ENCODE data around the gene RALBP1.
"Not testable (repeated sequence)": the region's sequence is repeated elsewhere in the genome, so short reads cannot be mapped to it uniquely, and the experiment has no call there.

Gene RALBP1

DNA sequence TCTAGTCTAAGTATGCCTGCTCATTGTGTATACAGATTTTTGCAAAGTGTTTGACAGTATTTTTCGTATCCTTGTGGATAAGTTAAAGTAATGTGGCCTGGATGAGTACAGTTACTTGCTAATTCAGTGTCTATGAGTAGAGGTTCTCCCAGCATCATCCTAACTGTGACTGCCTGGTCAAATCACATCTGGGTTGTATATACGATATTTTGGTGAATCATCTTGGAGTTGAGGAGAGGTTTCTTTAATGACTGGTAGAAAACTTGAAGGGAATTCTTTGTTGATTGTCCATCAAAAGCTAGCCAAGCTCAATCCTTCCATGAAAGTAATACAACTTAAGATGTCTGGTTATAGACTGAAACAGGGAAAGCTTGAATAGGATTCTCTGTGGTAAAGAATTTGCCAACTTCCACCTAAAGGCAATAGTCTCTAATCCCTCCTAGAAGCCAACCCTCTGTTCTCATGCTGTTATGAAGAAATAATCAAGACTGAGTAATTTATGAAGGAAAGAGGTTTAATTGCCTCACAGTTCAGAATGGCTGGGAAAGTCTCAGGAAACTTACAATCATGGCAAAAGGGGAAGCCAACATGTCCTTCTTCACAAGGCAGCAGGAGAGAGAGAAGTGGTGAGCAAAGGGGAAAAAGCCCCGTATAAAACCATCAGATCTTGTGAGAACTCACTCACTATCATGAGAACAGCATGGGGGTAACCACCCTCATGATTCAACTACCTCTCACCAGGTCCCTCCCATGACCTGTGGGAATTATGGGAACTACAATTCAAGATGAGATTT is 19.4 kb upstream of the RALBP1 start:
- DNase-seq, result no peak

DNA sequence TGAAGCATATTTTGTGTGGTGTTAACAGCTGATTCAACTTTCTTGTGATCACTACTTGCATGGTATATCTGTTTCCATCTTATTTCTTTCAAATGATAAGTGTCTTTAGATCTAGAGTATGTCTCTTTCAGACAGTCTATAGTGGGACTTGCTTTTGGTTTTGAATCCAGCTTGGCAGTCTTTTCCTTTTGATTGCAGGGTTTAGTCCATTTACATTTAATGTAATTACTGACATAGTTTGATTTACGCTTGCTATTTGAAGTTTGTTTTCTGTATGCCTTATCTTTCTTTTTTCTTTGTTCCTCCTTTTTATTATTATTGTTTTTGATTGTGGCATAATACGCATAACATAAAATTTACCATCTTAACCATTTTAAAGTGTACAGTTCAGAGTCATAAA is 9.2 kb upstream of the RALBP1 start:
- DNase-seq, result no peak

DNA sequence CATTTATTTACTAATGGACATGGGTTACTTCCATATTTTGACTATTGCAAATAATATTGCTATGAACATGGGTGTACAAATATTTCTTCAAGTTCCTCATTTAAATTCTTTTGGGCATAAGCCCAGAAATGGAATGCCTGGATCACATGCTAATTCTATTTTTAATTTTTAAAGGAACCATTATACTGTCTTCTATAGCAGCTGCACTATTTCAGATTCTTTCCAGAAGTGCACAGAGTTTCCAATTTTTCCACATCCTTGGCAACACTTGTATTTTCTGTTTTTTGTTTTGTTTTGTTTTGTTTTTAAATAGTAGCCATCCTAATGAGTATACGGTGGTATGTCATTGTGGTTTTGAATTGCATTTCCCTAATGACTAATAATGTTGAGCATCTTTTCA is 8.5 kb upstream of the RALBP1 start:
- DNase-seq, result no peak

DNA sequence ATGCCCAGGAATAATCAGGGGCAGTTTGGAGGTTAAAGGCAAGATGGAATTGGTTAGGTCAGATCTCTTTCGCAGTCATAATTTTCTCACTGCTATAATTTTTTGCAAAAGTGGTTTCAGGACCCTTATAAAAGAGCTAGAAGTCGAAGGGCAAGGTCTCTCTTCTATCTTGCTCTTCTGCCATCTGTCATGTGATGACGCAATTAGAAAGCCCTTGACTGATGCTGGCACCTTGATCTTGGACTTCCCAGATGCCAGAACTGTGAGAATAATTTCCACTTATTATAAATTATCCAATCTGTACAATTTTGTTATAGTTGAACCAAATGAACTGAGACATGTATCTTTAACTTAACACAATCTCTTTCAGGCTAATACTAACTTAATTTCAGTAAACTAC is 6.3 kb upstream of the RALBP1 start:
- no peak for DNase-seq

DNA sequence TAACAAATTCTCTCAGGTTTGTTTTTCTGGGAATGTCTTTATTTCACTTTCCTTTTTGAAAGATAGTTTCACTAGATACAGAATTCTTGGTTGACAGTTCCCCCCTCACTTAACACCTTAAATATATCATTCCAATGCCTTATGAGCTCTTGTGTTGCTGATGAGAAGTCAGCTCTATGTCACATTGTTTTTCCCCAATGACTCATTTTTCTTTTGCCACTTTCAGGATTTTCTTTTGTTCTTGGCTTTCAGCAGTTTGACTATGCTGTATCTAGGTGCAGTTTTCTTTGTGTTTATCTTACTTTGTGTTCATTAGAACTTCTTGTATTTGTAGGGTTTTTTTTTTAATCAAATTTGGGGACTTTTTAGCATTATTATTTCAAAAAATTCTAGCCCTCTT is 5.6 kb upstream of the RALBP1 start:
- no peak for DNase-seq

DNA sequence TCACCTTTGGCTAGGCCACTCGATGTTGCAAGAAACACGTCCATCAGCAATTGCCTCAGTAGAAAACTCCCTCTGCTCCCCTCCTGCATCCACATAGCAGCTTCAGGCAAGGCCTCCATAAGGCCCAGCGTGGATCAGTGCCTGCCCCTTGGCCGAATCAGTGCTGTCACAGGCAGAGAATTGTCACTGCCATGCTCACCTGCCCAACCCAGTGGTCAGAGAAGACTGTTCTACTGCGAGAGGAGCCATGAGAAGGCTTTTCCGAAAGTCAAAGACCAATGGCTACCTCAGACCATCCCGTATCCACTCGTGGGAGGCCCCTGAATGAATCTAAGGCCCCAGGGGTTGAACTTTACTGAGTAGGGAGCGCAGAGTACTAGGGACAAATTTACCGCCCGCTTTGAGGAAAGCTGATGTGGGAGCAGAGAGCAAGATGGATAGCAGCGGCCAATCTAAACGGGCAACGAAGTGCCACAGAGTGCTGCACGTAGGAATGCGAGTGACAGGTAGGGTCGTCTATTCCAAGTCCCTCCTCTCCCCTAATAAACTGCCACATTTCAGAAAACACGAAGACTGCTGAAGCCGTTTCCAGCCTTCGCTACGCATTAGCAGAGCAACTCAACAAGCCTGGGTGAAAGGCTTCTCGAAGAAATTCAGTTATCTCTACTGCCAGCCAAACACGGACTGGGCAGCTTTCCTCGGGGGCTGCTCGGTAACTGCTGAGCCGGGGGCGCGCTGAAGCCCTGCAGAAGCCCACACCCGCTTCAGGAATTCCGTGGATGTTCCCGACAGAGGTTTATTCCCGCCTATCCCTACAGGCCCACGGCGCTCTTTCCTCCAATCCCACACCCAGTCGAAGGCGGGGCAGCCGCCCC is 968 bp upstream of the RALBP1 start:
- DNase-seq, result no peak

DNA sequence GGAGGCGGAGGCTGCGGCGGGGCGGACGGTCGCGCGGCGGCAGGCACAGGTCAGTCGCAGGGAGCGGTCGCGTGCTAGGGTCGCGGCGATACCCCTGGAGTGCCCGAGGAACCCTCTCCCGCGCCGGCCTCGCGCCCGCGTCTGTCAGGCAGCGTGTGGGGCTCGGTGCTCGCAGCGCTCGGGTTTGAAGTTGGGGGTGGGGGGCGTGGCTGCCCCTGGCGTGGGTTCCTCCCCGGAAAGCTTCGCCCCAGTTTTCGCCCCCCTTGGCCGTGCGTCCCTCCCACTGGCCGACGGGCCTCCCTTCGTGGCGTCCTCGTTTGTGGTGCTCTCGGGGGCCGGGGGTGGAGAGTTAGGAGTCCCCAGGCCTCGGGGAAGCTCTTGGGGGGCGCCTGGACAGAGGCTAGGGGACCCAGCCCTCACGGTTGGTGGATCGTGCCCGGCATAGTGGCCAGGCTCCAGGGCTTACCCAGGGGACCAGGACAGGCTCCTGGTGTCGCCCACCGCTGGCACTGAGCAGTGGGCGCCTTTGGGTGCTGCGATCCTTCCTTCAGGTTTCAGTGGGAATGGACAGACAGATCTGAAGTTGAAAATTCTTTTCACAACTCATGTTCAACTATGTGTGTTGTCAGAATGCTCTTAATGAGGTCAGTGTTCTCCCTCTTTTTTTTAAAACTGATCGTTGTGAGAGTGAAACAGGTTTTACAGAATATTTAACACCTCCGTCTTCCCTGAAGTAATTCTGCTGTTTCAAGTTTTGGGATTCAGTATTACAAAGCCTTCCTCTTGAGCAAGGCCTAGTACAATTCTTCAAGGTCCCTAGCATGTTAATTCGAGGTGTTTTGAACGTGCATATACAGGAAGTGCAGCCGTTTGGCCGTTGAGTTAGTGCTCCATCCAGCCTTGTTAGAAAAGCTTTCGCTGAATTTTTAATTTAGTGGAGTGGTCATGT is 604 bp downstream of the RALBP1 start:
- no peak for DNase-seq

DNA sequence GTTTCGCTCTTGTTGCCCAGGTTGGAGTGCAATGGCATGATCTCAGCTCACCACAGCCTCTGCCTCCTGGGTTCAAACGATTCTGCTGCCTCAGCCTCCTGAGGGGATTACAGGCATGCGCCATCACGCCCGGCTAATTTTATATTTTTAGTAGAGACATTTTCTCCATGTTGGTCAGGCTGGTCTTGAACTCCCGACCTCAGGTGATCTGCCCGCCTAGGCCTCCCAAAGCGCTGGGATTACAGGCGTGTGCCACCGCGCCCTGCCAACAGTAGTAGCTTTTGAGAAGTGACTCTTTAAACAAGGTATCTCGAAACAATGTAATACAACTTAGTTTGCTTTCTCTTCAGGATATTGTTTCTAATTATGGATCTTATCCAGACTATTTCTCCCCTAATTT is 1.6 kb downstream of the RALBP1 start:
- not testable (repeated sequence) for DNase-seq

DNA sequence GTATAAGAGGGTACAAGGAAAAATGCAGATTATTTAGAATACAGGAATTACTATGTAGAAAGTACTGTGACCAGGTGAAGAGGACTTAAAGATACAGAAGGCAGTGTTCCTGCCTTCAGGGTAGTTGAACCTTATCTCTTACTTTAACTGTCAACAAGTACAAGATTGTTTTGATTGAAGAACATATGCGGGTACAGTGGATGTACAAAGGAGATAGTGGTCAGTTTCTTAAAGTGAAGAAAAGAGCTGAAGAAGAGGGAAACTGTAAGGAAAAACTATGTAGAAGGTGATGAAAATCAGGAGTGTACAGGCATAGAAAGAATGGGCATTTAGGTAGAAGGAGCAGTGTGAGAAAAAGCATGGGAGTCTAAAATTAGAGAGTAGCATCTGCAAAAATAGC is 2.2 kb downstream of the RALBP1 start:
- DNase-seq, result no peak

DNA sequence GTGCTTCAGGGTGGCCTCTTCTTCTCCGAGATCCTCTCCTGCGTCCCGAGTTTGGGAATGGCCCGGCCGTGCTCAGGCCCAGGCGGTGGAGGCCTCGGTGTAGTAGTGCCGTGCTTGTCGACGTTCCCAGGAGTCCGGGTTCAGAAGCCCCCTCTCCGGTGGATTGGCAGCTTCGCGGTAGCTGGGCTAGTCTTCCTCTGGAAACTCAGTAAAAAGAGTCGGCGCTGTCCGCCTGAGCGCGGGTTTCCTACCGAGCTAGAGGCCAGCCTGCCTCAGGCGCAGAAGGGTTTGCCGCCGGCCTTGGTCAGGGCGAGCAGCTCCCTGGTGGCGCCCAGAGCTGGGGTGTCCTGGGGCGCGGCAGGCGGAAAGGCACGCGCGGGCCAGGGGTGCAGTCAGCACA is 3.2 kb downstream of the RALBP1 start:
- no peak for DNase-seq

DNA sequence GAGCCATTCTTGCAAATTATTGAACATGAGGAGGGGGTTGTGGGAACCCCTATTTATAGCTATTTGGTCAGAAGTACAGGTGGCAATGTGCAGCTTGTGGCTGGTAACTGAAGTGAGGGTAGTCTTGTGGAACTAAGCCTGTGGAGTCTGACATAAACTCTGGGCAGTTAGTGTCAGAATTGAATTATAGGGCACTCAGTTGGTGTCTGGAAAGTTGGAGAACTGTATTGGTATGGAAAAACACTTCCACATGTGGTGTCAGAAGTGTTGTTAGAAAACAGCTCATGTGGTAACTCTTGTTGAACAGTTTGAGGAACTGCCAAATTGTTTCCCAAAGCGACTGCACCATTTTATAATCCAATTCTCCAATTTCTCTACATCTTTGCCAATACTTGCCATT is 7.5 kb downstream of the RALBP1 start:
- no peak for DNase-seq

DNA sequence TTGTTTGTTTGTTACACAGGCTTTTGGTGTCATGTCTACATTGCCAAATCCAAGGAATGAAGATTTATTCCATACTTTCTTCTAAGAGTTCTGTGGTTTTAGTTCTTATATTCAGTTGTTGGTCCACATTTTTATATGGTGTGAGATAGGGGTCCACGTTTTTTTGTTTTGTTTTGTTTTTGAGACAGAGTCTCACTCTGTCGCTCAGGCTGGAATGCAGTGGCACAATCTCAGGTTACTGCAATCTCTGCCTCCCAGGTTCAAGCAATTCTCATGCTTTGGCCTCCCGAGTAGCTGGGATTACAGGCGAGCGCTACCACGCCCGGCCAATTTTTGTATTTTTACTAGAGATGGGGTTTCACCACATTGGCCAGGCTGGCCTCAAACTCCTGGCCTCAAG is 8.2 kb downstream of the RALBP1 start:
- DNase-seq, result no peak

DNA sequence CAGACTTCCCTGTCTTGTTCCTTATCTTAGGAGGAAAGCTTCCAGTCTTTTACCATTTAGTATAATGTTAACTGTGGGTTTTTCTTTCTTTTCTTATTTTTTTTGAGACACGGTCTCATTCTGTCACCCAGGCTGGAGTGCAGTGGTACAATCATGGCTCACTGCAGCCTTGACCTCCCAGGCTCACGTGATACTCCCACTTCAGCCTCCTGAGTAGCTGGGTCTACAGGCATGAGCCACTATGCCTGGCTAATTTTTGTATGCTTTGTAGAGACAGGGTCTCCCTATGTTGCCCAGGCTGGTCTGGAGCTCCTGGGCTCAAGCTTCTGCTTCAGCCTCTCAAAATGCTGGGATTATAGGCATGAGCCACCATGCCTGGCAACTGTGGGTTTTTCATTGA is 9.5 kb downstream of the RALBP1 start:
- not testable (repeated sequence) for DNase-seq

DNA sequence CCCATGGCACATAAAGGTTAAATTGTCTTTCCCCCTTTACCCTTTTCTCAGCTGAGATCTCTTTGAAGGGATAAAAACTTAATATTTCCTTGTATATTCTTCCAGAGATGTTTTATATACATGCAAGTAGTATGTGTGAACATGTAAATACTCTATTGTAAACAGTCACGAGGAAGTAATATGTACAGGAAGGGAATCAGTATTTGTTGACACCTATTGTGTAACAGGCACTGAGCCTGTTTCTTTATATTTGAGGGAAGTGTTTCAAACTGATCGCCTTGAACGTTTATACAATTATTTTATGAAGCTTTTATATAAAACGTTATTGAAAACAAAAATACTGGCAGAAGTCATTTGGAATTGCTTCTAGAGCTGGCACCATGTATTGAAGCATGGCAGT is 13.2 kb downstream of the RALBP1 start:
- no peak for DNase-seq

DNA sequence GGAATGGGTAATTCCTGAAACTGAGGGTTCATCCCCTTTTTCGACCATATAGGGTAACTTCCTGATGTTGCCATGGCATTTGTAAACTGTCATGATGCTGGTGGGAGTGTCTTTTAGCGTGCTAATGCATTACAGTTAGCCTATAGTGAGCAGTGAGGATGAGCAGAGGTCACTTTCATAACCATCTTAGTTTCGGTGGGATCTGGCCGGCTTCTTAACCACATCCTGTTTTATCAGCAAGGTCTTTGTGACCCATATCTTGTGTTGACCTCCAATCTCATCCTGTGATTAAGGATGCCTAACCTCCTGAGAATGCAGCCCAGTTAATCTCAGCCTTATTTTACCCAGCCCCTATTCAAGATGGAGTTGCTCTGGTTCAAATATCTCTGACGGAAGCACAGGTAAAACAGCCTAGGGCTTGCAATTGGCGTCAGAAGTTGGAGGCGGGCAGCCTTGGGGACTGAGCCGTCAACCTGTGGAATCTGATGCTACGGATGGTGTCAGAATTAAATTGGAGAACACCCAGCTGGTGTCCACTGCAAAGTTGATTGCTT is 19.5 kb downstream of the RALBP1 start:
- DNase-seq, result no peak

DNA sequence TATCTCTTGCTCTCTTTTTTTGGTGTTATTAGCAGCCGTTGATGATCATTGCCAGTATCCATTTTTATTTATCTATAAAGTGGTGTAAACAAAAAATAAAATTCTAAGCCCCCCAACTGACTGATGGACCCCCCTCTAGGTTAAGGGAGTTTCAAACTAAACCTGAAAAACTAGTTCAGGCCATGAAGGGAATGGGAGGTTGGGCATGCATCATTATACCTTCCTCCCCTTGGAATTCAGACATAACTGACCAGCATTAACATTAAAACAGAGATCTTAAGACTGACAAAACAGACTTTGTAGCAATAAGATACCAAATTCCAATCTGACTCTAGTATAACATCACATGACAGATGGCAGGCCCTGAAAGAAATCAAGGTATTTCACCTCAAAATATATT is 20.2 kb downstream of the RALBP1 start:
- DNase-seq, result no peak

DNA sequence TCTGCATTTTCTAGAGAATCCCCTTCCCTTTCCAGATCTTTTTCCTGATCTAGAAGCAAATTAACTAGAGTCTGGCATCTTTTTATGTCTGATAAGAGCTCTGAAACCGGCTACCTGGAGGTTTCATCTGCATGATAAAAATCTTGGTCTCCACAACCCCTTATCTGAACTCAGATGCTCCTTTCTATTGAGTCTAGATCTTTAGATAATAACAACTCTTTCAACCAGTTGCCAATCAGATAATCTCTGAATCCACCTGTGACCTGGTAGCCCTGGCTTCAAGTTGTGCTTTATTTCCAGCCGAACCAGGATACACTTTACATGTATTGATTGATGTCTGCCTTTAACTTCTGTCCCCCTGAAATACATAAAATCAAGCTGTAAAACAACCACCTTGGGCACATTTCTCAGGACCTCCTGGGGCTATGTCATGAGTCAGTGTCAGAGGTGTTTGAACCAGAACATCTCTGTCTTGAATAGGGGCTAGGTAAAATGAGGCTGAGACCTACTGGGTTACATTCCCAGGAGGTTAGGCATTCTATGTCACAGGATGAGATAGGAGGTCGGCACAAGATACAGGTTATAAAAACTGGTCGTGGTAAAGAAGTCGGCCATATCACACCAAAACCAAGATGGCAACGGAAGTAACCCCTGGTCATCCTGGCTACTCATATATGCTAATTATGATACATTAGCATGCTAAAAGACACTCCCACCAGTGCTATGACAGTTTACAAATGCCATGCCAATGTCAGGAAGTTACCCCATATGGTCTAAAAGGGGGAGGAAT is 20.8 kb downstream of the RALBP1 start:
- DNase-seq, result no peak

DNA sequence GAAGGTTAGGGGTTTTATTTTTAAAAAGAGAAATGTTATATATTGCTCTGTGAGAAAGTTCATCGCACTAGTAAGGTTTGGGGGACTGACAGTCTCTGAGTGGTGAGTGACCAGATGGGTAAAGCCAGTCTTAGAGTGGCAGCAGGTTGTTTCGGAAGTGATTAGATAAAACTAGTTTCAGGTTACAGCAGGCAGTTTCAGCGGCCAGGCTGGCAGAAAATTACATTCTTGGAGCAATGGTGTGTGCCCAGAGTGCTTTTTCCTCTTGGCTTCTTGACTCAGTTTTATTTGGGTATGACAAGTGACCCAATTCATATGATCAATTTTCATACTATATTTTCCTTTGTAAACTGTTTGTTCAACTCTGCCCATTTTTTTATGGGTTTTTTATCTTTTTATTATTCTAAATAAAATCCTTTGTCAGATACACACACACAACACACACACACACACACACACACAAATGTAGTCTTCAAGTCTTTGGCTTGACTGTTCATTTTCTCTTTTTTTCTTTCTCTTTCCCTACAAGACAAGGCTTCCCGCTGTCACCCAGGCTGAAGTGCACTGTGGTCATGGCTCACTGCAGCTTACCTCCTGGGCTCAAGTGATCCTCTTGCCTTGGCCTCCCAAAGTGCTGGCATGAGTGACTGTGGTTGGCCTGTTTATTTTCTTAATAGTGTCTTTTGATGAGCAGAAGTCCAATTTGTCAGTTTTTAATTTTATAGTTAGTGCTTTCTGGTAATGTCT is 30.9 kb downstream of the RALBP1 start:
- no peak for DNase-seq

DNA sequence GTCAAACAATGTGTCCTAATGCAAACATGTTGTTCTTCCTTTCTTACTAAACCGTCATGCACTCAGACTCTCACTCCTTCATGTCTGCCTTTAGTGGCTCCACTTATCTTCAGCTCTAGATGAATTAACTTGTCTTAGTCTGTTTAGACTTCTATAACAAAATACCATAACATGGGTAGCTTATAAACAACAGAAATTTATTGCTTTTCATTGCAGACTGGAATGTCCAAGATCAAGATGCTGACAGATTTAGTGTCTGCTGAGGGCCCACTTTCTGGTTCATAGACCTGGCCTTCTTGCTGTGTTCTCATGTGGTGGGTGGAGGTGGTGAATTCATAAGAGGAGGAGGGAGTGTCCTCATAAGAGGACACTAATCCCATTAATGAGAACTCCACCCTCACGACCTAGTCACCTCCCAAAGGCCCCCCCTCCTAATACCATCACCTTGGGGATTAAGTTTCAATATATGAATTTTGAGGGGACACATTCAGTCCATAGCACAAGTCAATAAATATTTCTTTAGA is 32.3 kb downstream of the RALBP1 start:
- no peak for DNase-seq

DNA sequence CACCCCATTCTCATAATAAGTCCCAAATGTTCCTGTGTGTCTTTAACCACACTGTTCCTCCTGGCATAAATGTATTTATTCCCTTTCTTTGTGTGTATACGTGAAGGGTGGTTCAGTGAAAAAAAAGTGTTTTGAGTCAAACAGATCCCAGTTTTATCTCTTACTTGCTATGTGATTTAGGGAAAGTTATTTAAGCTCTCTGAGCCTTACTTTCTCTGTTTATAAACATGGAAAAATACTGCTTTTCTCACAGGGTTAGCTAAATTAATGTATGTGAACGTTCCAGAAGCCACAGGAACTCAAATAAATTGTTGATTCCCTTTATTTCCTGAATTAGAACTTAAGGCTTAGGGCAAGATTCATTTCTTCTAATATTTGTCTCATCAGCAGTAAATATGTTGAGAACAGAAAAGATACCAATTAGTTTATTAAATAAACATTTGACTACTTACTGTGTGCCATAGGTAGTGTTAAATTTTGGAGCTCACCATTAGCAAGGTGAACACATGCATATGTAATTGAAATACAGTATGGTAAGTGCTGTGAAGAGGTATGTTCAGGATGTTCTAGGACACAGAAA is 33.2 kb downstream of the RALBP1 start:
- no peak for DNase-seq

Measured in NCI-H1694 treated with DMSO at 0.1 percent for 48 hours (cell line).